WTC11 (cell line): ENCODE results near the gene SLC51B. TPM values are rescaled to one million over a fixed set of nuclear protein-coding genes. Genes with fewer than 3 reads are reported as not detected.
A peak's percentile ranks its signal among the peaks of the same experiment; 100 is the strongest.
"Not testable (repeated sequence)": the region's sequence is repeated elsewhere in the genome, so short reads cannot be mapped to it uniquely, and the experiment has no call there.

Experiments used
- ATAC-seq: fragments of 200-7000 bp; cut with Tn5 transposase; 2 replicates; pipeline ENCODE4 v1.10.0; 2021; ENCODE audit warnings: mild to moderate bottlenecking, moderate library complexity
- CTCF ChIA-PET: fragments of 300-600 bp; sonication (Branson Sonifier 250); formaldehyde crosslinking; loops from one replicate; lab custom pipeline; 2021; ENCODE audit warnings: antibody characterized with exemption; lab: Charles Lee
- POLR2A ChIA-PET: fragments of 350-600 bp; sonication (Branson Sonifier 250); formaldehyde crosslinking; loops from one replicate; lab custom pipeline; 2021; ENCODE audit warnings: antibody characterized with exemption; lab: Charles Lee
- DNase-seq: peaks from one replicate; pipeline ENCODE4 v3.0.0; 2021; ENCODE audit warnings: low spot score
- H3K27ac Mint-ChIP-seq: 2 replicates; pipeline ENCODE4 v1.8.0; 2021; ENCODE audit warnings: mixed read lengths
- H3K27me3 Mint-ChIP-seq: 2 replicates; pipeline ENCODE4 v1.8.0; 2021; ENCODE audit warnings: low read depth, mild to moderate bottlenecking, moderate library complexity, mixed read lengths
- H3K36me3 Mint-ChIP-seq: 2 replicates; pipeline ENCODE4 v1.8.0; 2021; ENCODE audit warnings: mixed read lengths
- H3K4me1 Mint-ChIP-seq: 2 replicates; pipeline ENCODE4 v1.8.0; 2022; ENCODE audit warnings: mixed read lengths
- H3K4me3 Mint-ChIP-seq: 2 replicates; pipeline ENCODE4 v1.8.0; 2021; ENCODE audit warnings: mild to moderate bottlenecking, moderate library complexity, mixed read lengths
- H3K9me3 Mint-ChIP-seq: 2 replicates; pipeline ENCODE4 v1.8.0; 2021; ENCODE audit warnings: mixed read lengths
- AR ChIP-seq: fragments of 250-450 bp; sonication (Bioruptor Pico); IDR thresholded peaks from 2 replicates; pipeline ENCODE4 v1.9.0; 2021; ENCODE audit warnings: mild to moderate bottlenecking
- CBFB ChIP-seq: sonication (generic); formaldehyde crosslinking; IDR thresholded peaks from 2 replicates; pipeline ENCODE4 v1.8.1; 2022; ENCODE audit warnings: mild to moderate bottlenecking, low read depth, missing genetic modification reagents
- FOXP1 ChIP-seq: sonication (generic); formaldehyde crosslinking; IDR thresholded peaks from 2 replicates; pipeline ENCODE4 v1.8.0; 2022; ENCODE audit warnings: missing genetic modification reagents, mild to moderate bottlenecking, moderate library complexity, borderline replicate concordance
- FOXP4 ChIP-seq: sonication (generic); formaldehyde crosslinking; IDR thresholded peaks from 2 replicates; pipeline ENCODE4 v1.8.0; 2022; ENCODE audit warnings: mild to moderate bottlenecking, missing genetic modification reagents
- HMGA2 ChIP-seq: fragments of 250-450 bp; sonication (Bioruptor Pico); IDR thresholded peaks from 2 replicates; pipeline ENCODE4 v1.4.0; 2021; ENCODE audit warnings: mild to moderate bottlenecking, moderate library complexity
- HMGXB4 ChIP-seq: sonication (generic); formaldehyde crosslinking; IDR thresholded peaks from 2 replicates; pipeline ENCODE4 v1.8.1; 2023; ENCODE audit warnings: mild to moderate bottlenecking, moderate library complexity, missing genetic modification reagents
- NFYB ChIP-seq: sonication (generic); formaldehyde crosslinking; conservative IDR thresholded peaks from 2 replicates; pipeline ENCODE4 v1.8.0; 2022; ENCODE audit warnings: low read depth, missing genetic modification reagents
- NR2C2 ChIP-seq: sonication (generic); formaldehyde crosslinking; IDR thresholded peaks from 2 replicates; pipeline ENCODE4 v1.8.0; 2022; ENCODE audit warnings: mild to moderate bottlenecking, missing genetic modification reagents
- NR3C1 ChIP-seq: sonication (generic); formaldehyde crosslinking; conservative IDR thresholded peaks from 2 replicates; pipeline ENCODE4 v1.8.1; 2023; ENCODE audit warnings: low read depth, mild to moderate bottlenecking, missing genetic modification reagents
- TEAD4 ChIP-seq: sonication (generic); formaldehyde crosslinking; IDR thresholded peaks from 2 replicates; pipeline ENCODE4 v1.8.0; 2022; ENCODE audit warnings: mild to moderate bottlenecking, missing genetic modification reagents
- TP53 ChIP-seq: sonication (generic); formaldehyde crosslinking; IDR thresholded peaks from 2 replicates; pipeline ENCODE4 v1.8.1; 2023; ENCODE audit warnings: mild to moderate bottlenecking, missing genetic modification reagents
- USF2 ChIP-seq: sonication (generic); formaldehyde crosslinking; IDR thresholded peaks from 2 replicates; pipeline ENCODE4 v1.8.1; 2023; ENCODE audit warnings: mild to moderate bottlenecking, missing genetic modification reagents, moderate library complexity
- ZBTB21 ChIP-seq: sonication (generic); formaldehyde crosslinking; IDR thresholded peaks from 2 replicates; pipeline ENCODE4 v1.8.1; 2023; ENCODE audit warnings: mild to moderate bottlenecking, missing genetic modification reagents, borderline replicate concordance
- ZBTB43 ChIP-seq: sonication (generic); formaldehyde crosslinking; IDR thresholded peaks from 2 replicates; pipeline ENCODE4 v1.8.1; 2023; ENCODE audit warnings: mild to moderate bottlenecking, missing genetic modification reagents
- ZNF219 ChIP-seq: sonication (generic); formaldehyde crosslinking; IDR thresholded peaks from 2 replicates; pipeline ENCODE4 v1.8.0; 2023; ENCODE audit warnings: missing genetic modification reagents, mild to moderate bottlenecking, borderline replicate concordance
- ZNF263 ChIP-seq: sonication (generic); formaldehyde crosslinking; IDR thresholded peaks from 2 replicates; pipeline ENCODE4 v1.8.1; 2022; ENCODE audit warnings: low read depth, mild to moderate bottlenecking, moderate library complexity, missing genetic modification reagents
- ZNF416 ChIP-seq: fragments of 250-450 bp; sonication (Bioruptor Pico); IDR thresholded peaks from 2 replicates; pipeline ENCODE4 v1.9.0; 2021; ENCODE audit warnings: mild to moderate bottlenecking, inconsistent platforms
- total RNA-seq: library from RNA; stranded (reverse); gene quantifications from 3 replicates; pipeline ENCODE4 v1.2.3, GENCODE V29; 2021

The SLC51B gene
- total RNA-seq, 1 experiment from 2014 or later: not detected

- CTCF ChIA-PET: interaction anchor here (1.5 to 15.1 kb wide), 6 partner anchors 8 to 42 kb away, joined by 3 to 308 read pairs (median 52); partner anchors contain the start of gene RASL12
- peak overlapping the region; percentile 63; the same call in 1 of the 2 replicates for H3K27ac Mint-ChIP-seq
These were observed 30.6 kb downstream of the SLC51B start for GRCh38 chr15:65075607-65076395.

GRCh38 chr15:65076486-65077290 lies 31.5 kb downstream of the SLC51B start, which contains the start of gene KBTBD13:
Gene KBTBD13 (plus strand): TSS chr15:65076746. CDS start chr15:65076816, 70 bp downstream.
- Mint-ChIP-seq H3K36me3 (peaks cover 4% of the 10 kb centered on the region; the same call in 1 of the 2 replicates), H3K27me3 (peaks cover 12% of the 10 kb centered on the region), H3K9me3 (peaks cover 11% of the 10 kb centered on the region), H3K27ac (peak within 1 kb of the TSS; percentile 63; the same call in 1 of the 2 replicates), H3K4me3 (no peak within 1 kb of the TSS), H3K4me1 (peaks cover 26% of the 10 kb centered on the region)
- CTCF ChIA-PET: interaction anchor here (0.8 to 15.1 kb wide), 12 partner anchors 8 to 136 kb away, joined by 3 to 308 read pairs (median 16); partner anchors contain the start of gene RASL12
- POLR2A ChIA-PET: interaction anchor here (0.8 kb wide), 1 partner anchor 9 kb away, joined by 5 read pairs; the partner anchor contains the start of gene RASL12
- DNase-seq (no peak), ATAC-seq (no peak)
- TF ChIP-seq FOXP4 (CRISPR knock-in tag): no peak
- no peak for TF ChIP-seq ZNF416
- 0 out of 2 replicates have a peak, but pooled peaks have one; percentile 35 for TF ChIP-seq CBFB (CRISPR knock-in tag)
- no peak for TF ChIP-seq NR2C2 (CRISPR knock-in tag)
- no peak for TF ChIP-seq TEAD4 (CRISPR knock-in tag)

More at GRCh38 chr15:65075607-65076395, 30.6 kb downstream of the SLC51B start:
- H3K36me3 Mint-ChIP-seq, DNase-seq, H3K4me3 Mint-ChIP-seq, ATAC-seq: not testable (repeated sequence)
- peaks cover 23% of the 10 kb centered on the region for H3K4me1 Mint-ChIP-seq
- H3K9me3 Mint-ChIP-seq: peaks cover 11% of the 10 kb centered on the region
- peaks cover 12% of the 10 kb centered on the region for H3K27me3 Mint-ChIP-seq
- TF ChIP-seq NFYB: peak; percentile 33
- TF ChIP-seq, all 79 proteins: peak for 1; not testable (repeated sequence) for 78
- POLR2A ChIA-PET: not testable (repeated sequence)

GRCh38 chr15:65077291-65077980 lies 32.2 kb downstream of the SLC51B start:
- Mint-ChIP-seq H3K9me3 (peaks cover 11% of the 10 kb centered on the region), H3K36me3 (peaks cover 4% of the 10 kb centered on the region; the same call in 1 of the 2 replicates), H3K27ac (no peak overlapping the region), H3K4me3 (no peak overlapping the region), H3K27me3 (peaks cover 12% of the 10 kb centered on the region), H3K4me1 (peaks cover 27% of the 10 kb centered on the region)
- POLR2A ChIA-PET: interaction anchor here (0.8 to 1.1 kb wide), 2 partner anchors 10 to 14 kb away, joined by 3 to 5 read pairs; partner anchors contain the start of gene RASL12
- CTCF ChIA-PET: interaction anchor here (0.5 to 15.1 kb wide), 16 partner anchors 8 to 288 kb away, joined by 3 to 308 read pairs (median 4); partner anchors contain the start of gene RASL12
- DNase-seq (no peak), ATAC-seq (no peak)
- TF ChIP-seq ZBTB43 (CRISPR knock-in tag) (no peak), USF2 (no peak), HMGA2 (CRISPR knock-in tag) (no peak), ZNF219 (CRISPR knock-in tag) (no peak), ZNF263 (CRISPR knock-in tag) (no peak), TP53 (CRISPR knock-in tag) (peak; percentile 15; the same call in 1 of the 2 replicates), FOXP1 (CRISPR knock-in tag) (peak; percentile 81; the same call in 1 of the 2 replicates), NR3C1 (0 out of 2 replicates have a peak, but pooled peaks have one; percentile 52), HMGXB4 (peak; percentile 80; the same call in 1 of the 2 replicates), AR (CRISPR knock-in tag) (no peak), ZBTB21 (CRISPR knock-in tag) (peak; percentile 37; the same call in 1 of the 2 replicates)
